Ascending aorta (tissue), 2 donors: ENCODE results near the gene ADGB. TPM values are rescaled to one million over a fixed set of nuclear protein-coding genes. Genes with fewer than 3 reads are reported as not detected.

Experiments
- DNase-seq, 2 donors: peaks; one replicate each; pipeline ENCODE4 v3.0.0-alpha.2; 2019; ENCODE audit warnings: low spot score in 2 of 2
- H3K27ac ChIP-seq, 2 donors: fragments of 200-600 bp; sonication (generic); one replicate each; pipeline ENCODE4 v1.5.1; 2016 to 2017; ENCODE audit warnings: mild to moderate bottlenecking in 1 of 2
- H3K27me3 ChIP-seq: fragments of 200-600 bp; sonication (generic); one replicate; pipeline ENCODE4 v1.5.1; 2017
- H3K36me3 ChIP-seq, 2 donors: fragments of 200-600 bp; sonication (generic); one replicate each; pipeline ENCODE4 v1.5.1; 2016
- H3K4me1 ChIP-seq, 2 donors: fragments of 200-600 bp; sonication (generic); one replicate each; pipeline ENCODE4 v1.5.1; 2016 to 2017; ENCODE audit warnings: mild to moderate bottlenecking in 1 of 2
- H3K4me3 ChIP-seq, 2 donors: fragments of 200-600 bp; sonication (generic); one replicate each; pipeline ENCODE4 v1.5.1; 2016 to 2017; ENCODE audit warnings: mild to moderate bottlenecking in 1 of 2
- H3K9me3 ChIP-seq, 2 donors: fragments of 200-600 bp; sonication (generic); one replicate each; pipeline ENCODE4 v1.5.1; 2016
- intact Hi-C: fragments of 100-400 bp; cut with DNase I; formaldehyde crosslinking; loops from one replicate; pipeline ENCODE4 v1.15.1; 2023
- total RNA-seq: library from RNA; depleted of rRNA; stranded (reverse); fragments of >200 nt; gene quantifications from one replicate; pipeline ENCODE4 v1.1.0, GENCODE V29; 2016
- TF ChIP-seq, protein P1 (sequence below), 3 experiments: fragments of 200-600 bp in 2 of 3; fragments of 450-650 bp in 1 of 3; sonication (generic) in 2 of 3; IDR thresholded peaks; one replicate each; pipeline ENCODE4 v1.5.1; 2016 to 2019; ENCODE audit warnings: antibody characterized with exemption in 3 of 3, mild to moderate bottlenecking in 1 of 3, moderate library complexity in 1 of 3

ADGB gene
- total RNA-seq, 1 donor from 2014 or later: not detected

DNA sequence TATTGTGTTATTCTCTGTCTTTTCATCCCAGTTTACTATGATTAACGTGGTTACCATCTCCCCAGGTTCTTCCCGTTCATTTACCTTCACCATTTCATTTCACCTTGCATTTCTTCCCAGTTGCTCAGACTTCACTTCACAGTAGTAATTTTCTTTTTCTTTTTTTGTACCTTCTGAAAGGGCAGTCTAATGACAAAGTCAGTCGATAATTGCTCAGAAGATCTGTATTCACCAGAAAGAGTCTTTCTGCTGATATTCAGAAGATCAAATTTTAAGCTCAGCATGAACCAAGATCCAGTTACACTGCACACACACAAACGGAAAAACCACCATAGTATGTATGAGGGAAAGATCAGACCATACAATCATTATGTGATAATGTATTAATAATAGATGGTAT lies 265.5 kb downstream of the ADGB start:
- no peaks in the 10 kb centered on the region for H3K36me3 ChIP-seq
- no peaks in the 10 kb centered on the region for H3K9me3 ChIP-seq
- no peak overlapping the region for H3K27ac ChIP-seq
- H3K27me3 ChIP-seq: no peaks in the 10 kb centered on the region
- no peak for DNase-seq
- no peak overlapping the region for H3K4me3 ChIP-seq
- TF ChIP-seq, protein P1, sequence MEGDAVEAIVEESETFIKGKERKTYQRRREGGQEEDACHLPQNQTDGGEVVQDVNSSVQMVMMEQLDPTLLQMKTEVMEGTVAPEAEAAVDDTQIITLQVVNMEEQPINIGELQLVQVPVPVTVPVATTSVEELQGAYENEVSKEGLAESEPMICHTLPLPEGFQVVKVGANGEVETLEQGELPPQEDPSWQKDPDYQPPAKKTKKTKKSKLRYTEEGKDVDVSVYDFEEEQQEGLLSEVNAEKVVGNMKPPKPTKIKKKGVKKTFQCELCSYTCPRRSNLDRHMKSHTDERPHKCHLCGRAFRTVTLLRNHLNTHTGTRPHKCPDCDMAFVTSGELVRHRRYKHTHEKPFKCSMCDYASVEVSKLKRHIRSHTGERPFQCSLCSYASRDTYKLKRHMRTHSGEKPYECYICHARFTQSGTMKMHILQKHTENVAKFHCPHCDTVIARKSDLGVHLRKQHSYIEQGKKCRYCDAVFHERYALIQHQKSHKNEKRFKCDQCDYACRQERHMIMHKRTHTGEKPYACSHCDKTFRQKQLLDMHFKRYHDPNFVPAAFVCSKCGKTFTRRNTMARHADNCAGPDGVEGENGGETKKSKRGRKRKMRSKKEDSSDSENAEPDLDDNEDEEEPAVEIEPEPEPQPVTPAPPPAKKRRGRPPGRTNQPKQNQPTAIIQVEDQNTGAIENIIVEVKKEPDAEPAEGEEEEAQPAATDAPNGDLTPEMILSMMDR (IDR thresholded peaks at IDR 0.05): no peak
- intact Hi-C loops: no loop called here
- H3K4me1 ChIP-seq: no peaks in the 10 kb centered on the region

DNA sequence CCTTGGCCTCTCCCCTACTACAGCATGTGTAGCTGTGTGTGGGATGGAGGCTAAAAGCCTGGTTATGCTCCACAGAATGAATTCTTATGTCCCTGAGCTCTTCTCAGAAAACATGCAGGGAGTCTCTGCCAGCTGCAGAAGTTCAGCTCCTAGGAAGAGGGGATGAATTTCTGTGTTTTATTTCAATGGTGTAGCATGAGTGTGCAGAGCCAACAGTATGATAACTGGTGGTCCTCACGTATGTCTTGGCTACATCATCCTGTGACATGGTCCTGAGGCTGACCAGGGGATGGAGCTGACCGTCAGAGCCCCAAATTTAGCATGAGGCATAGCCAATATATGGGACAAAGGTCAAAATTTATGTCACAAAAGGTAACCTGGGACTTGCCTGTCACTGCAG lies 266.1 kb downstream of the ADGB start:
- Histone ChIP-seq H3K27ac (no peak overlapping the region), H3K4me1 (no peaks in the 10 kb centered on the region), H3K4me3 (no peak overlapping the region), H3K27me3 (no peaks in the 10 kb centered on the region), H3K36me3 (no peaks in the 10 kb centered on the region), H3K9me3 (no peaks in the 10 kb centered on the region)
- intact Hi-C loops: no loop called here
- TF ChIP-seq, protein P1 (IDR thresholded peaks at IDR 0.05): no peak
- no peak for DNase-seq

Other genes with a start within 250 kb of the ADGB start
- gene RAB32, start 55.1 kb upstream of the ADGB start, total RNA-seq: 89.2 TPM